Measurements from ENCODE around the gene EDEM2.
"Not testable (repeated sequence)": the region's sequence is repeated elsewhere in the genome, so short reads cannot be mapped to it uniquely, and the experiment has no call there.

Gene EDEM2

DNA sequence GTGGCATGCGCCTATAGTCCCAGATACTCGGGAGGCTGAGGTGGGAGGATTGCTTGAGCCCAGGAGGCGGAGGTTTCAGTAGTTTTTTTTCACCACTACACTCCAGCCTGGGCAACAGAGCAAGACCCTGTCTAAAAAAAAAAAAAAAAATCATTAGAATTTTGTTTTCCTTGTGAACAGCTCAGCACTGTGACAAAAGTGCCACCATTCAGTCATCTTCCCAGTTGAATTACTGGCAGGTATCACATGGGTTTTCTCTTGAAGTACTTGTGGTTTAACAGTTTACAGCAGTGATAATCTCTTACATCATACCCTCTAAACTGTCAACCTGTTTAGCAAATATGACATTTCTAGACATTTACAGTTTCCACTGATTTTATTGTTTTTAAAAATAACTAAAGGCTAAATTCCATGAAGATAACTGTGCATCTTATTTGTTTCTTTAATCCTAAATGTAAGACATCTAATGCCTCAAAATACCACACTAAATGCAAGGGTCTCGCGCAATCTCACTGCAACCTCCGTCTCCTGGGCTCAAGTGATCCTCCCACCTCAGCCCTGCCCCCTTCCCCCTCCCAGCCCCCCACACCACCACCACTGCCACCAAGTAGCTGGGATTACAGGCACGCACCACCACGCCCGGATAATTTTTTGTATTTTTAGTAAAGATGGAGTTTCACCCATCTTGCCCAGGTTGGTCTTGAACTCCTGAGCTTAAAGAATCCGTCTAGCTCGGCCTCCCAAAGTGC, 61.5 kb downstream of the EDEM2 start:
- TF ChIP-seq, protein P1, sequence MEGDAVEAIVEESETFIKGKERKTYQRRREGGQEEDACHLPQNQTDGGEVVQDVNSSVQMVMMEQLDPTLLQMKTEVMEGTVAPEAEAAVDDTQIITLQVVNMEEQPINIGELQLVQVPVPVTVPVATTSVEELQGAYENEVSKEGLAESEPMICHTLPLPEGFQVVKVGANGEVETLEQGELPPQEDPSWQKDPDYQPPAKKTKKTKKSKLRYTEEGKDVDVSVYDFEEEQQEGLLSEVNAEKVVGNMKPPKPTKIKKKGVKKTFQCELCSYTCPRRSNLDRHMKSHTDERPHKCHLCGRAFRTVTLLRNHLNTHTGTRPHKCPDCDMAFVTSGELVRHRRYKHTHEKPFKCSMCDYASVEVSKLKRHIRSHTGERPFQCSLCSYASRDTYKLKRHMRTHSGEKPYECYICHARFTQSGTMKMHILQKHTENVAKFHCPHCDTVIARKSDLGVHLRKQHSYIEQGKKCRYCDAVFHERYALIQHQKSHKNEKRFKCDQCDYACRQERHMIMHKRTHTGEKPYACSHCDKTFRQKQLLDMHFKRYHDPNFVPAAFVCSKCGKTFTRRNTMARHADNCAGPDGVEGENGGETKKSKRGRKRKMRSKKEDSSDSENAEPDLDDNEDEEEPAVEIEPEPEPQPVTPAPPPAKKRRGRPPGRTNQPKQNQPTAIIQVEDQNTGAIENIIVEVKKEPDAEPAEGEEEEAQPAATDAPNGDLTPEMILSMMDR (IDR thresholded peaks at IDR 0.05; ENCODE audit: low read depth, low read length) = no peak
- H3K9me3 ChIP-seq (ENCODE audit: severe bottlenecking) = no peaks in the 10 kb centered on the region
- no peaks in the 10 kb centered on the region for H3K27me3 ChIP-seq (ENCODE audit: insufficient read depth, low read depth, severe bottlenecking)
- H3K36me3 ChIP-seq = peaks cover 4% of the 10 kb centered on the region; the same call in 1 of the 2 replicates
- no peak overlapping the region for H3K27ac ChIP-seq
- no peak overlapping the region for H3K4me3 ChIP-seq (ENCODE audit: low read depth, low read length)
- no peak for DNase-seq

- Histone ChIP-seq H3K27me3 (ENCODE audit: insufficient read depth, low read depth, severe bottlenecking) (no peaks in the 10 kb centered on the region), H3K9me3 (ENCODE audit: severe bottlenecking) (no peaks in the 10 kb centered on the region), H3K36me3 (peaks cover 4% of the 10 kb centered on the region; the same call in 1 of the 2 replicates), H3K27ac (no peak overlapping the region), H3K4me3 (ENCODE audit: low read depth, low read length) (no peak overlapping the region)
- TF ChIP-seq, protein P1 (IDR thresholded peaks at IDR 0.05; ENCODE audit: low read depth, low read length) = no peak
- no peak for DNase-seq
Measured at GRCh38 chr20:35084998-35085397, 62.1 kb downstream of the EDEM2 start.

DNA sequence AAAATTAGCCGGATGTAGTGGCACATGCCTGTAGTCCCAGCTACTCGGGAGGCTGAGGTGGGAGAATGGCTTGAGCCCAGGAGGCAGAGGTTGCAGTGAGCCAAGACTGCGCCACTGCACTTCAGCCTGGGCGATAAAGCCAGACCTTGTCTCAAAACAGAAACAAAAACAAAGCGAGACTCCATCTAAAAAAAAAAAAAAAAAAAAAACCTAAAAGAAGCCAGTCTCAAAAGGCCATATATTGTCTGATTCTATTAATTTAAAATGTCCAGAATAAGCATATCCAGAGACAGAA, 66.8 kb downstream of the EDEM2 start:
- not testable (repeated sequence) for H3K27me3 ChIP-seq (ENCODE audit: insufficient read depth, low read depth, severe bottlenecking); DNase-seq; H3K27ac ChIP-seq; H3K9me3 ChIP-seq (ENCODE audit: severe bottlenecking); H3K4me3 ChIP-seq (ENCODE audit: low read depth, low read length)
- H3K36me3 ChIP-seq = peaks cover 31% of the 10 kb centered on the region

GRCh38 chr20:35079472-35080347, 67.4 kb downstream of the EDEM2 start:
- peaks cover 31% of the 10 kb centered on the region for H3K36me3 ChIP-seq
- no peaks in the 10 kb centered on the region for H3K27me3 ChIP-seq (ENCODE audit: insufficient read depth, low read depth, severe bottlenecking)
- TF ChIP-seq, protein P1 (IDR thresholded peaks at IDR 0.05; ENCODE audit: low read depth, low read length) = no peak
- H3K4me3 ChIP-seq (ENCODE audit: low read depth, low read length) = no peak overlapping the region
- H3K9me3 ChIP-seq (ENCODE audit: severe bottlenecking) = no peaks in the 10 kb centered on the region
- no peak for DNase-seq
- no peak overlapping the region for H3K27ac ChIP-seq

GRCh38 chr20:35077872-35078271, 69.3 kb downstream of the EDEM2 start:
- Histone ChIP-seq H3K9me3 (ENCODE audit: severe bottlenecking) (no peaks in the 10 kb centered on the region), H3K36me3 (peaks cover 31% of the 10 kb centered on the region), H3K27me3 (ENCODE audit: insufficient read depth, low read depth, severe bottlenecking) (no peaks in the 10 kb centered on the region), H3K27ac (no peak overlapping the region), H3K4me3 (ENCODE audit: low read depth, low read length) (no peak overlapping the region)
- no peak for DNase-seq
- TF ChIP-seq, protein P1 (IDR thresholded peaks at IDR 0.05; ENCODE audit: low read depth, low read length) = no peak

- Histone ChIP-seq H3K9me3 (ENCODE audit: severe bottlenecking) (no peaks in the 10 kb centered on the region), H3K27ac (no peak overlapping the region), H3K4me3 (ENCODE audit: low read depth, low read length) (no peak overlapping the region), H3K27me3 (ENCODE audit: insufficient read depth, low read depth, severe bottlenecking) (no peaks in the 10 kb centered on the region), H3K36me3 (peaks cover 31% of the 10 kb centered on the region)
- TF ChIP-seq, protein P1 (IDR thresholded peaks at IDR 0.05; ENCODE audit: low read depth, low read length) = no peak
- no peak for DNase-seq
Measured at GRCh38 chr20:35077341-35077740, 69.8 kb downstream of the EDEM2 start.

DNA sequence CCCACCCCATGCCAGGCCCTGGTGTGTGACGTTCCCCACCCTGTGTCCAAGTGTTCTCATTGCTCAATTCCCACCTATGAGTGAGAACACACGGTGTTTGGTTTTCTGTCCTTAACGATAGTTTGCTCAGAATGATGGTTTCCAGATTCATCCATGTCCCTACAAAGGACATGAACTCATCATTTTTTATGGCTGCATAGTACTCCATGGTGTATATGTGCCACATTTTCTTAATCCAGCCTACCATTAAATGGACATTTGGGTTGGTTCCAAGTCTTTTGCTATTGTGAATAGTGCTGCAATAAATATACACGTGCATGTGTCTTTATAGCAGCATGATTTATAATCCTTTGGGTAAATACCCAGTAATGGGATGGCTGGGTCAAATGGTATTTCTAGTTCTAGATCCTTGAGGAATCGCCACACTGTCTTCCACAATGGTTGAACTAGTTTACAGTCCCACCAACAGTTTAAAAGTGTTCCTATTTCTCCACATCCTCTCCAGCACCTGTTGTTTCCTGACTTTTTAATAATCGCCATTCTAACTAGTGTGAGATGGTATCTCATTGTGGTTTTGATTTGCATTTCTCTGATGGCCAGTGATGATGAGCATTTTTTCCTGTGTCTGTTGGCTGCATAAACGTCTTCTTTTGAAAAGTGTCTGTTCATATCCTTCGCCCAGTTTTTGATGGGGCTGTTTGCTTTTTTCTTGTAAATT, 75.5 kb downstream of the EDEM2 start:
- H3K9me3 ChIP-seq (ENCODE audit: severe bottlenecking); H3K4me3 ChIP-seq (ENCODE audit: low read depth, low read length); H3K27me3 ChIP-seq (ENCODE audit: insufficient read depth, low read depth, severe bottlenecking); H3K27ac ChIP-seq; DNase-seq: not testable (repeated sequence)
- peaks cover 11% of the 10 kb centered on the region for H3K36me3 ChIP-seq
